ENCODE results near the gene PAWR. TPM values are rescaled to one million over a fixed set of nuclear protein-coding genes. Genes with fewer than 3 reads are reported as not detected.

Gene PAWR
- total and polyA plus RNA-seq, 2 of the 13 experiments (the other 11 are each of a cell fraction or from before 2014, with no cell fraction given) = 29.1 to 36.1 TPM

DNA sequence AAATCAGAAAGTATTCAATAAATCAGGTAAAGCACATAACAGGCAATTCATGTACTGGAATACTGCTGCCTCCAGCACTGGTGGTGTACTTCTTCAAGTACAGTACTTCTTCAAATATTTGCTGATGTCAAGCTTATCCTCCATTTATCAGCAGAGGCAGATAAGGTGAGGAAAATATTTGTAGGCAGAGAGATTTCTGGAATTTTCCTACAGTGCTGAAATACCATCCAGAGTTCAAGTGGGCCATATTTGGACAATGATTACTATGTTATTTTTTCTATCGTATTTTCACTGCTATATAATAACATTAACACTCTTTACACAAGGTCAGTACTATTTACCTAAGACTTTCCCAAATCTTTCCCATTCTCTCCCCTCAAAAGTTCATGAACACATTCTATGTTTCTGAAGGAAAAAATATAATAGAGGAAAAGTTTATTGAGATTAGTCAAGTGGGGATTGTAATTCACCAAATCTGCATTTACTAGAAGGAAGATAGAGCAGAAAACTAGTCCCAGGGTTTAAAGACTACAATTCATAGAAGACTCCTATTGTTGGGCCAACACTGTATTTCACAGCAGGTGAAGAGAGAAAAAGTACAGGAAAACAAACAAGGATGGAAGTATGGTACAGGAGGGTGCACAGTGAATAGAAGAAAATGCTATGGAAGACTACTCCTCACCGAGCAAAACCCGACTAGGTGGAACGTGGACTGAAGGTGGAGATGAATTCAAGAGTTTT, 141.1 kb downstream of the PAWR start (continued):
- TF ChIP-seq FOXK1 (CRISPR knock-in tag; IDR thresholded peaks at IDR 0.05; ENCODE audit: borderline replicate concordance, low read depth) (0 out of 2 replicates have a peak, but pooled peaks have one; percentile 37), NR2F2 (IDR thresholded peaks at IDR 0.05; ENCODE audit: borderline replicate concordance, low read depth) (peak; percentile 77), FOXK2 (IDR thresholded peaks at IDR 0.05) (no peak), HHEX (CRISPR knock-in tag; IDR thresholded peaks at IDR 0.05) (no peak), PAWR (CRISPR knock-in tag; IDR thresholded peaks at IDR 0.05; ENCODE audit: borderline replicate concordance) (no peak), CREB1 (IDR thresholded peaks at IDR 0.05) (no peak), CREB1 (CRISPR knock-in tag; IDR thresholded peaks at IDR 0.05) (peak; percentile 57), PCBP1 (IDR thresholded peaks at IDR 0.05; ENCODE audit: borderline replicate concordance, low read depth, low read length) (no peak), TCF7L2 (IDR thresholded peaks at IDR 0.05; ENCODE audit: low read depth, low read length) (no peak), FOSL1 (CRISPR knock-in tag; IDR thresholded peaks at IDR 0.05; ENCODE audit: borderline replicate concordance) (no peak), GATAD1 (CRISPR knock-in tag; IDR thresholded peaks at IDR 0.05) (no peak), MTA3 (CRISPR knock-in tag; IDR thresholded peaks at IDR 0.05) (no peak), ZNF33A (CRISPR knock-in tag; IDR thresholded peaks at IDR 0.05; ENCODE audit: borderline replicate concordance) (no peak), ARNTL (CRISPR knock-in tag; IDR thresholded peaks at IDR 0.05) (no peak), ZNF510 (CRISPR knock-in tag; IDR thresholded peaks at IDR 0.05; ENCODE audit: low read depth) (no peak), CHCHD3 (CRISPR knock-in tag; IDR thresholded peaks at IDR 0.05) (no peak), NAIF1 (CRISPR knock-in tag; IDR thresholded peaks at IDR 0.05; ENCODE audit: borderline replicate concordance) (no peak), ZNF343 (CRISPR knock-in tag; IDR thresholded peaks at IDR 0.05) (no peak), ZBTB1 (CRISPR knock-in tag; IDR thresholded peaks at IDR 0.05; ENCODE audit: borderline replicate concordance) (no peak), ZNF446 (CRISPR knock-in tag; IDR thresholded peaks at IDR 0.05) (no peak), SMAD3 (CRISPR knock-in tag; IDR thresholded peaks at IDR 0.05) (0 out of 2 replicates have a peak, but pooled peaks have one; percentile 38), ZNF160 (CRISPR knock-in tag; IDR thresholded peaks at IDR 0.05) (no peak)
- TF ChIP-seq, protein P1, sequence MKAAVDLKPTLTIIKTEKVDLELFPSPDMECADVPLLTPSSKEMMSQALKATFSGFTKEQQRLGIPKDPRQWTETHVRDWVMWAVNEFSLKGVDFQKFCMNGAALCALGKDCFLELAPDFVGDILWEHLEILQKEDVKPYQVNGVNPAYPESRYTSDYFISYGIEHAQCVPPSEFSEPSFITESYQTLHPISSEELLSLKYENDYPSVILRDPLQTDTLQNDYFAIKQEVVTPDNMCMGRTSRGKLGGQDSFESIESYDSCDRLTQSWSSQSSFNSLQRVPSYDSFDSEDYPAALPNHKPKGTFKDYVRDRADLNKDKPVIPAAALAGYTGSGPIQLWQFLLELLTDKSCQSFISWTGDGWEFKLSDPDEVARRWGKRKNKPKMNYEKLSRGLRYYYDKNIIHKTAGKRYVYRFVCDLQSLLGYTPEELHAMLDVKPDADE (CRISPR knock-in tag; IDR thresholded peaks at IDR 0.05) = no peak
- TF ChIP-seq, protein P2, sequence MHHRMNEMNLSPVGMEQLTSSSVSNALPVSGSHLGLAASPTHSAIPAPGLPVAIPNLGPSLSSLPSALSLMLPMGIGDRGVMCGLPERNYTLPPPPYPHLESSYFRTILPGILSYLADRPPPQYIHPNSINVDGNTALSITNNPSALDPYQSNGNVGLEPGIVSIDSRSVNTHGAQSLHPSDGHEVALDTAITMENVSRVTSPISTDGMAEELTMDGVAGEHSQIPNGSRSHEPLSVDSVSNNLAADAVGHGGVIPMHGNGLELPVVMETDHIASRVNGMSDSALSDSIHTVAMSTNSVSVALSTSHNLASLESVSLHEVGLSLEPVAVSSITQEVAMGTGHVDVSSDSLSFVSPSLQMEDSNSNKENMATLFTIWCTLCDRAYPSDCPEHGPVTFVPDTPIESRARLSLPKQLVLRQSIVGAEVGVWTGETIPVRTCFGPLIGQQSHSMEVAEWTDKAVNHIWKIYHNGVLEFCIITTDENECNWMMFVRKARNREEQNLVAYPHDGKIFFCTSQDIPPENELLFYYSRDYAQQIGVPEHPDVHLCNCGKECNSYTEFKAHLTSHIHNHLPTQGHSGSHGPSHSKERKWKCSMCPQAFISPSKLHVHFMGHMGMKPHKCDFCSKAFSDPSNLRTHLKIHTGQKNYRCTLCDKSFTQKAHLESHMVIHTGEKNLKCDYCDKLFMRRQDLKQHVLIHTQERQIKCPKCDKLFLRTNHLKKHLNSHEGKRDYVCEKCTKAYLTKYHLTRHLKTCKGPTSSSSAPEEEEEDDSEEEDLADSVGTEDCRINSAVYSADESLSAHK (CRISPR knock-in tag; IDR thresholded peaks at IDR 0.05; ENCODE audit: borderline replicate concordance) = no peak
- TF ChIP-seq, protein P3, sequence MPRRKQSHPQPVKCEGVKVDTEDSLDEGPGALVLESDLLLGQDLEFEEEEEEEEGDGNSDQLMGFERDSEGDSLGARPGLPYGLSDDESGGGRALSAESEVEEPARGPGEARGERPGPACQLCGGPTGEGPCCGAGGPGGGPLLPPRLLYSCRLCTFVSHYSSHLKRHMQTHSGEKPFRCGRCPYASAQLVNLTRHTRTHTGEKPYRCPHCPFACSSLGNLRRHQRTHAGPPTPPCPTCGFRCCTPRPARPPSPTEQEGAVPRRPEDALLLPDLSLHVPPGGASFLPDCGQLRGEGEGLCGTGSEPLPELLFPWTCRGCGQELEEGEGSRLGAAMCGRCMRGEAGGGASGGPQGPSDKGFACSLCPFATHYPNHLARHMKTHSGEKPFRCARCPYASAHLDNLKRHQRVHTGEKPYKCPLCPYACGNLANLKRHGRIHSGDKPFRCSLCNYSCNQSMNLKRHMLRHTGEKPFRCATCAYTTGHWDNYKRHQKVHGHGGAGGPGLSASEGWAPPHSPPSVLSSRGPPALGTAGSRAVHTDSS (CRISPR knock-in tag; conservative IDR thresholded peaks at IDR 0.05) = no peak
- TF ChIP-seq, protein P4, sequence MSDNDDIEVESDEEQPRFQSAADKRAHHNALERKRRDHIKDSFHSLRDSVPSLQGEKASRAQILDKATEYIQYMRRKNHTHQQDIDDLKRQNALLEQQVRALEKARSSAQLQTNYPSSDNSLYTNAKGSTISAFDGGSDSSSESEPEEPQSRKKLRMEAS (IDR thresholded peaks at IDR 0.05) = peak; percentile 59
